Measurements from ENCODE around the gene TFDP1. TPM values are rescaled to one million over a fixed set of nuclear protein-coding genes. Genes with fewer than 3 reads are reported as not detected.
A peak's percentile ranks its signal among the peaks of the same experiment; 100 is the strongest.
"Not testable (repeated sequence)": the region's sequence is repeated elsewhere in the genome, so short reads cannot be mapped to it uniquely, and the experiment has no call there.

Gene TFDP1
- polyA plus RNA-seq, 4 donors: 24.3 to 64.9 (median 51.2) TPM

DNA sequence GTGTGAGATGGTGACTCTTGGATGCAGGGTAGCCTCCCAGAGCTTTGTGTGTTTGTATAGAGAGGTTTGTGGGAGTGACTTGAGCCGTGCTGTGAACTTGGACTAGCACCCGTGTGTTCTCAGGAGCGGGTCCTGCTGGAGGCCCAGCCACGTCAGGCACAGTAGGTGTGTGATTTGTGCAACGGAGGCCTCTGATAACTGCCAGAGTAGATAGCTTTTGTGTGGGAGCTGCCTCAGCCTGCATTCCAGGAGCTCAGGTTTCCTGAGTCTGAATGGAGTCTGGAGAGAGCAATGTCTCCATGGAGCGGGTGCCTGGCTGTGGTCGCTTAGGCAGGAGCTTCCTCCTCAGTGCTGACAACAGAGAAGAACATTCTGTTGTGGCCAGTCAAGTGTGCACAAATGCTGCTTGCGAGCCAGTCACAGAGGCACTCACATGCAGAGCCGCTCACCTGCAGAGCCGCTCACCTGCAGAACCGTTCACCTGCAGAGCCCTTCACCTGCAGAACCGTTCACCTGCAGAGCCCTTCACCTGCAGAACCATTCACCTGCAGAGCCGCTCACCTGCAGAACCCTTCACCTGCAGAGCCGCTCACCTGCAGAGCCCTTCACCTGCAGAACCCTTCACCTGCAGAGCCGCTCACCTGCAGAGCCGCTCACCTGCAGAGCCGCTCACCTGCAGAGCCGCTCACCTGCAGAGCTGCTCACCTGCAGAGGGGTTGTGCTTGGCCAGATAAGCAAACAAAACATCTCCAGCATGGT, 32.6 kb downstream of the TFDP1 start:
- Histone ChIP-seq H3K27ac (ENCODE audit: low read depth in 1 of 3, low read length in 2 of 3) (no peak overlapping the region), H3K4me3 (ENCODE audit: low read depth in 1 of 3, low read length in 3 of 3) (no peak overlapping the region), H3K4me1 (ENCODE audit: control insufficient read depth in 3 of 3, insufficient read depth in 2 of 3, low read depth in 1 of 3, low read length in 2 of 3) (no peaks in the 10 kb centered on the region), H3K27me3 (ENCODE audit: control insufficient read depth in 3 of 3, insufficient read depth in 3 of 3, low read length in 3 of 3) (no peaks in the 10 kb centered on the region), H3K9me3 (ENCODE audit: control insufficient read depth in 2 of 2, insufficient read depth in 1 of 2, low read depth in 1 of 2, low read length in 1 of 2) (no peaks in the 10 kb centered on the region), H3K36me3 (ENCODE audit: control insufficient read depth in 3 of 3, insufficient read depth in 2 of 3, low read depth in 1 of 3, low read length in 3 of 3) (peaks cover 0 to 57% (median 0%) of the 10 kb centered on the region in 3 donors)
- 84 to 86% (median 85%) methylated on average over 18 of the region's 18 CpGs for WGBS, 3 donors
- DNase-seq (peak in 1 of 2 donors; percentile 22), FAIRE-seq (no peak)

DNA sequence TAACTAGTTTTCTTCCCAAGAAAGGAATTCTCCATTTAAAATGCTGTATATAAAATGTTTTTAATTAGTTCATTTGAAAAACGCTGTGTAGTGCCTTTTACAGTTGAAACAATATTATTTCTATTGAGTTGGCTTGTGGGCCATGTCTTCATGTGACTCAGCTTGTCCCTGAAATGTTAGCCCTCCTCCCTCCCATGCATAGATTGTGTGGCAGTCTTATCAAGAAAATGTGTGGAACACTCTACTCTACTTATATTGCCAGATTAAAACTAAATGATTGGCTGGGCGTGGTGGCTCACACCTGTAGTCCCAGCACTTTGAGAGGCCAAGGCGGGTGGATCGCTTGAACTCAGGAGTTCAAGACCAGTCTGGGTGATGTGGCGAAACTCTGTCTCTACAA, 33.4 kb downstream of the TFDP1 start:
- no peak for FAIRE-seq
- Histone ChIP-seq H3K9me3 (ENCODE audit: control insufficient read depth in 2 of 2, insufficient read depth in 1 of 2, low read depth in 1 of 2, low read length in 1 of 2) (no peaks in the 10 kb centered on the region), H3K4me1 (ENCODE audit: control insufficient read depth in 3 of 3, insufficient read depth in 2 of 3, low read depth in 1 of 3, low read length in 2 of 3) (no peaks in the 10 kb centered on the region), H3K27ac (ENCODE audit: low read depth in 1 of 3, low read length in 2 of 3) (no peak overlapping the region), H3K4me3 (ENCODE audit: low read depth in 1 of 3, low read length in 3 of 3) (no peak overlapping the region), H3K36me3 (ENCODE audit: control insufficient read depth in 3 of 3, insufficient read depth in 2 of 3, low read depth in 1 of 3, low read length in 3 of 3) (peaks cover 0 to 59% (median 0%) of the 10 kb centered on the region in 3 donors), H3K27me3 (ENCODE audit: control insufficient read depth in 3 of 3, insufficient read depth in 3 of 3, low read length in 3 of 3) (no peaks in the 10 kb centered on the region)
- WGBS, 3 donors: 84 to 89% (median 85%) methylated on average over 5 of the region's 5 CpGs
- DNase-seq: peak in 1 of 2 donors; percentile 36

DNA sequence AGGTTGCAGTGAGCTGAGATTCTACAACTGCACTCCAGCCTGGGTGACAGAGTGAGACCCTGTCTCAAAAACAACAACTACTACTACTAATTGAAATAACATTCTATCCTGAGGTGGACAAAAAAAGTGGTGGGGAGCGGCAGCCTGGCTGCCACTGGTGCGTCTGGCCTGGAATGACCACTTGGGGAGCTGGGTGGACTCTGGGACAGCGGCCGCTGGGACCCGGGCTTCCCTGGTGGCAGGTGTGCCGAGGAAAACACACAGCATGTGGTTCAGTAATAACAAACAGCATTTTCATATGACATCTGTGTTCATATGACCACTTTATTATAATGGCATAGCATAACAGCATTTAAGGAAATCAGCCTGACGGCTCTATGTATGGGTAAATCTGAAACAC, 33.9 kb downstream of the TFDP1 start:
- Histone ChIP-seq H3K36me3 (ENCODE audit: control insufficient read depth in 3 of 3, insufficient read depth in 2 of 3, low read depth in 1 of 3, low read length in 3 of 3) (peaks cover 0 to 61% (median 2%) of the 10 kb centered on the region in 3 donors), H3K27me3 (ENCODE audit: control insufficient read depth in 3 of 3, insufficient read depth in 3 of 3, low read length in 3 of 3) (no peaks in the 10 kb centered on the region), H3K4me3 (ENCODE audit: low read depth in 1 of 3, low read length in 3 of 3) (no peak overlapping the region), H3K4me1 (ENCODE audit: control insufficient read depth in 3 of 3, insufficient read depth in 2 of 3, low read depth in 1 of 3, low read length in 2 of 3) (no peaks in the 10 kb centered on the region), H3K9me3 (ENCODE audit: control insufficient read depth in 2 of 2, insufficient read depth in 1 of 2, low read depth in 1 of 2, low read length in 1 of 2) (no peaks in the 10 kb centered on the region), H3K27ac (ENCODE audit: low read depth in 1 of 3, low read length in 2 of 3) (no peak overlapping the region)
- WGBS, 3 donors: 91 to 94% (median 92%) methylated on average over 7 of the region's 7 CpGs
- DNase-seq (no peak), FAIRE-seq (no peak)

DNA sequence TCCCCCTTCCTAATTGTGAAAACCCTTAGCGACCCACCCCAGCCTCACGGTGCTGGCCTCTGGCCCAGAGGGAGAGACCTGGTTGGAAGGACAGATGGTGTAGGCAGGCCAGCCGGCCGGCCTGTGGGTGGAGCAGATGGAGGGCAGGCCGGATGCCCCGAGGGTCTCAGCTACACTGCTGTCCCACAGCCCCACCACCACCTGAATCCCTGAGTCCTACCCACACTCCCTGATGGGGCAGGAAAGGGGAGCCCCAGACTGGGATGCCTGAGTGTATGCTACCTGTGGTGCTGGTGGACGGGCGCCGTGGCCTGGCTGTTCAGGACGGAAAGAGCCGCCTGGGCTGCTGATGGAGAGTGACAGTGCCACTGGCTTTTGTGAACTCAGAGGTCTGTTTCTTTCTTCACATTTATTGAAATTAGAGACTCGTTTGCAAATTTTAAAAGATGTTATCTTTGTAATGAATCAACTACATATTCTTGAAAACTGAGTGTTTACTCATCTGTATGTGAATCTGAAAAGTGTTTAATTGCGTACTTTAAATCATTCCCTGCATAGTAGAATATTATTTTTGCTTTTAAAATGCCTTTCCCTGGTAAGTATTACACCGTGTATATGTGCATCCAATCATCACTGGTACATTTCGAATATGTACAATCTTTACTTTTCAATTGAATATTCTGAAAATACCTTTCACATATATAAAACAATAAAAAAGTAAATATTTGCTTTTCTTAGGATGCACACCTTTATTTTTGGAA, 35.7 kb downstream of the TFDP1 start:
- 79 to 88% (median 83%) methylated on average over 14 to 15 of the region's 15 CpGs for WGBS, 3 donors
- DNase-seq: no peak
- peaks cover 0 to 58% (median 3%) of the 10 kb centered on the region in 3 donors for H3K36me3 ChIP-seq (ENCODE audit: control insufficient read depth in 3 of 3, insufficient read depth in 2 of 3, low read depth in 1 of 3, low read length in 3 of 3)
- no peak overlapping the region for H3K27ac ChIP-seq (ENCODE audit: low read depth in 1 of 3, low read length in 2 of 3)
- FAIRE-seq: no peak
- no peaks in the 10 kb centered on the region for H3K27me3 ChIP-seq (ENCODE audit: control insufficient read depth in 3 of 3, insufficient read depth in 3 of 3, low read length in 3 of 3)
- H3K4me1 ChIP-seq (ENCODE audit: control insufficient read depth in 3 of 3, insufficient read depth in 2 of 3, low read depth in 1 of 3, low read length in 2 of 3): no peaks in the 10 kb centered on the region
- no peaks in the 10 kb centered on the region for H3K9me3 ChIP-seq (ENCODE audit: control insufficient read depth in 2 of 2, insufficient read depth in 1 of 2, low read depth in 1 of 2, low read length in 1 of 2)
- no peak overlapping the region for H3K4me3 ChIP-seq (ENCODE audit: low read depth in 1 of 3, low read length in 3 of 3)

DNA sequence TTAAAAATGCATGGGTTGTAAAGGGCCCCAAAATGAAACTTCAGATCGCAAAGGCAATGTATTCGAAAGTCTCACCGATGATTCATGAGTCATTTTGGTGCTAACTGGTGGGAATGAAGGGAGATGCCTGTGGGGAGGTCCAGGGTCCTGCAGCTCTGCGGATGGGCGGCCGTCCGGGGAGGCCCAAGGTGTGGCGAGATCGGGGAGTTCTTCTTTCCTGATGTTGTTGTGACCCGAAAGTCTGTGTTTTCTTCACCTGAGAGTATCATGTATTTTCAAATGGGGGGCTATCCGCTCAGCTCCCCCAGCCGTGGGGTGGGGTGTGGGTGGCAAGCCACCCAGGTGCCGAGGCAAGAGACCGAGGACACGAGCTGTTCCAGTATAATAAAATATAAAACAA, 36.5 kb downstream of the TFDP1 start:
- 97 to 99% (median 97%) methylated on average over 15 of the region's 15 CpGs for WGBS, 3 donors

DNA sequence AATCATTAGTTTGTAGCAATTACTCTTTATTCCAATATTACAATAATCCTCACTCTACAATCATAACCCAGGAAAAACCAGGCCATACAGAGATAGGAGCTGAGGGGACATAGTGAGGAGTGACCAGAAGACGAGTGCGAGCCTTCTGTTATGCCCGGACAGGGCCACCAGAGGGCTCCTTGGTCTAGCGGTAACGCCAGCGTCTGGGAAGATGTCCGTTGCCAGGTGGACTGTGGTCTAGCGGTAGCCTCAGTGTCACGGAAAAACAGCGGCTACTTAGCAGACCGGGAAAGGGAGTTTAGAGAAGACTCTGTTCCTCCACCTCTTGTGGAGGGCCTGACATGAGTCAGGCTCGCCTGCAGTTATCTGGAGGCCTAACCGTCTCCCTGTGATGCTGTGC, 36.9 kb downstream of the TFDP1 start:
- not testable (repeated sequence) for H3K27ac ChIP-seq (ENCODE audit: low read depth in 1 of 3, low read length in 2 of 3); DNase-seq; H3K9me3 ChIP-seq (ENCODE audit: control insufficient read depth in 2 of 2, insufficient read depth in 1 of 2, low read depth in 1 of 2, low read length in 1 of 2); FAIRE-seq; H3K27me3 ChIP-seq (ENCODE audit: control insufficient read depth in 3 of 3, insufficient read depth in 3 of 3, low read length in 3 of 3); H3K4me1 ChIP-seq (ENCODE audit: control insufficient read depth in 3 of 3, insufficient read depth in 2 of 3, low read depth in 1 of 3, low read length in 2 of 3); H3K4me3 ChIP-seq (ENCODE audit: low read depth in 1 of 3, low read length in 3 of 3)
- peaks cover 0 to 59% (median 3%) of the 10 kb centered on the region in 3 donors for H3K36me3 ChIP-seq (ENCODE audit: control insufficient read depth in 3 of 3, insufficient read depth in 2 of 3, low read depth in 1 of 3, low read length in 3 of 3)
- 90 to 91% (median 91%) methylated on average over 13 of the region's 13 CpGs for WGBS, 3 donors

More for the DNA sequence above, 36.5 kb downstream of the TFDP1 start:
- H3K4me1 ChIP-seq (ENCODE audit: control insufficient read depth in 3 of 3, insufficient read depth in 2 of 3, low read depth in 1 of 3, low read length in 2 of 3): no peaks in the 10 kb centered on the region
- DNase-seq (no peak), FAIRE-seq (no peak)
- H3K4me3 ChIP-seq (ENCODE audit: low read depth in 1 of 3, low read length in 3 of 3): no peak overlapping the region
- peaks cover 0 to 56% (median 3%) of the 10 kb centered on the region in 3 donors for H3K36me3 ChIP-seq (ENCODE audit: control insufficient read depth in 3 of 3, insufficient read depth in 2 of 3, low read depth in 1 of 3, low read length in 3 of 3)
- no peaks in the 10 kb centered on the region for H3K9me3 ChIP-seq (ENCODE audit: control insufficient read depth in 2 of 2, insufficient read depth in 1 of 2, low read depth in 1 of 2, low read length in 1 of 2)
- H3K27ac ChIP-seq (ENCODE audit: low read depth in 1 of 3, low read length in 2 of 3): no peak overlapping the region
- no peaks in the 10 kb centered on the region for H3K27me3 ChIP-seq (ENCODE audit: control insufficient read depth in 3 of 3, insufficient read depth in 3 of 3, low read length in 3 of 3)

DNA sequence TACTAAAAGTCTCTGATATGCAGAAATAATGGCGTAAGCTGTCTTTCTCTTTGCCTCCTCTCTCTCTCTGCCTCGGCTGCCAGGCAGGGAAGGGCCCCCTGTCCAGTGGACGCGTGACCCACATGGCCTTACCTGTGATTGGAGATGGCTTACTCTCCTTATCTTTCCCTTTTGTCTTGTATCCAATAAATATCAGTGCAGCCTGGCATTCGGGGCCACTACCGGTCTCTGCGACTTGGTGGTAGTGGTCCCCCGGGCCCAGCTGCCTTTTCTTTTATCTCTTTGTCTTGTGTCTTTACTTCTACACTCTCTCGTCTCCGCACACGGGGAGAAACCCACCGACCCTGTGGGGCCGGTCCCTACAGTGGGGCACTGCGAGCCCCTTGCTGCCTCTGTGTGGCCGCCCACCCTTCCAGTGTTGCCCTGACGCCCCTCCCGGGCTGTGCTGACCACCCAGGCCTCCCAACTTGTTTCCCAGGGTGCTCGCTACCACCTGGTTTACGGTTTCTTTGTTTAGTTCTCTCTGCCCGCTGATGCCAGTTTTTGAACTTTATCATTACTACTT, 37.5 kb downstream of the TFDP1 start:
- not testable (repeated sequence) for H3K4me3 ChIP-seq (ENCODE audit: low read depth in 1 of 3, low read length in 3 of 3); FAIRE-seq; H3K4me1 ChIP-seq (ENCODE audit: control insufficient read depth in 3 of 3, insufficient read depth in 2 of 3, low read depth in 1 of 3, low read length in 2 of 3); DNase-seq; H3K9me3 ChIP-seq (ENCODE audit: control insufficient read depth in 2 of 2, insufficient read depth in 1 of 2, low read depth in 1 of 2, low read length in 1 of 2); H3K27me3 ChIP-seq (ENCODE audit: control insufficient read depth in 3 of 3, insufficient read depth in 3 of 3, low read length in 3 of 3); H3K27ac ChIP-seq (ENCODE audit: low read depth in 1 of 3, low read length in 2 of 3)
- H3K36me3 ChIP-seq (ENCODE audit: control insufficient read depth in 3 of 3, insufficient read depth in 2 of 3, low read depth in 1 of 3, low read length in 3 of 3): peaks cover 0 to 58% (median 3%) of the 10 kb centered on the region in 3 donors
- WGBS, 3 donors: 94 to 96% (median 96%) methylated on average over 19 to 20 of the region's 20 CpGs

DNA sequence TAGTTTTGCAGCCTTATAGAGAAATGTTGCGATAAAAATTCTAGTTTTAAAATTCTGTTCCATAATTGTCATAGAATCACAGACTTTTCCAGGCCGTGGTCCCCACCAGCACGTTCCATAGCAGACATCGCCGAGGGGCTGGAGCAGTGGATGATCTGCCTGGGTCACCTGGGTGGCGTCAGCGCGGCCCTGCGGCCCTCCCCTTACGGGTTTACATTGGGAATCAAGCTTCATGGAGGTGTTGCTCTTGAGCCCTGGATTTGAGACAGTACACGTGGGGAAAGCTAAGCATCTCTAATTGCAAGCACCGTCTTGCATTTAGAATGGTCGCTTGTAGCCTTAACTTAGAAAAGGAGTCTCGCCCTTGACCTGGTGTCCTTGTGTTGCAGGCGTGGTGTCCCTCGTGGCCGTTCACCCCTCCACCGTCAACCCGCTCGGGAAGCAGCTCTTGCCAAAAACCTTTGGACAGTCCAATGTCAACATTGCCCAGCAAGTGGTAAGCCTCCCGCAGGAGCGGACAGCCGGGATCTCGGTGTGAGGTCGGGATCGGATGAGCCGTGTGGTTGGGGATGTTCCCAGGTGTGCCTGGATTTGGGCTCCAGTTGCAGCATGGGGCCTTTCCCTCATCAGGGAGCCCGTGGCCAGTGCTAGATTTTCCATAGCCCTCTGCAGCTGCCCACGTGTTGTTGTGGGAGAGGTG, 38.4 kb downstream of the TFDP1 start:
- FAIRE-seq: no peak
- peaks cover 0 to 62% (median 3%) of the 10 kb centered on the region in 3 donors for H3K36me3 ChIP-seq (ENCODE audit: control insufficient read depth in 3 of 3, insufficient read depth in 2 of 3, low read depth in 1 of 3, low read length in 3 of 3)
- no peaks in the 10 kb centered on the region for H3K4me1 ChIP-seq (ENCODE audit: control insufficient read depth in 3 of 3, insufficient read depth in 2 of 3, low read depth in 1 of 3, low read length in 2 of 3)
- H3K27me3 ChIP-seq (ENCODE audit: control insufficient read depth in 3 of 3, insufficient read depth in 3 of 3, low read length in 3 of 3): no peaks in the 10 kb centered on the region
- DNase-seq: no peak
- H3K9me3 ChIP-seq (ENCODE audit: control insufficient read depth in 2 of 2, insufficient read depth in 1 of 2, low read depth in 1 of 2, low read length in 1 of 2): no peaks in the 10 kb centered on the region
- WGBS, 3 donors: 93 to 95% (median 94%) methylated on average over 29 of the region's 29 CpGs
- H3K4me3 ChIP-seq (ENCODE audit: low read depth in 1 of 3, low read length in 3 of 3): no peak overlapping the region
- H3K27ac ChIP-seq (ENCODE audit: low read depth in 1 of 3, low read length in 2 of 3): no peak overlapping the region
